Chondrocyte (in vitro differentiated cells): ENCODE data around the gene CCDC74A. TPM values are rescaled to one million over a fixed set of nuclear protein-coding genes. Genes with fewer than 3 reads are reported as not detected.
"Not testable (repeated sequence)": the region's sequence is repeated elsewhere in the genome, so short reads cannot be mapped to it uniquely, and the experiment has no call there.

Experiments used
- DNase-seq: peaks from one replicate; pipeline ENCODE4 v3.0.0; 2021; ENCODE audit warnings: mixed read lengths, low spot score
- H3K27ac Mint-ChIP-seq: one replicate; pipeline ENCODE4 v1.8.0; 2021; ENCODE audit warnings: mild to moderate bottlenecking, moderate library complexity, mixed read lengths; ENCODE audit not compliant: unreplicated experiment
- H3K27me3 Mint-ChIP-seq: 2 replicates; pipeline ENCODE4 v1.8.0; 2021; ENCODE audit warnings: low read depth, mixed read lengths
- H3K36me3 Mint-ChIP-seq: 2 replicates; pipeline ENCODE4 v1.8.0; 2021; ENCODE audit warnings: low read depth, mixed read lengths
- H3K4me1 Mint-ChIP-seq: 2 replicates; pipeline ENCODE4 v1.8.0; 2021; ENCODE audit warnings: low read depth, mild to moderate bottlenecking, mixed read lengths
- H3K4me3 Mint-ChIP-seq: one replicate; pipeline ENCODE4 v1.8.0; 2021; ENCODE audit warnings: mild to moderate bottlenecking, moderate library complexity, mixed read lengths; ENCODE audit not compliant: unreplicated experiment
- H3K9me3 Mint-ChIP-seq: 2 replicates; pipeline ENCODE4 v1.8.0; 2021; ENCODE audit warnings: low read depth, mixed read lengths
- total RNA-seq: library from RNA; stranded (reverse); gene quantifications from 3 replicates; pipeline ENCODE4 v1.2.1, GENCODE V29; 2021
- TF ChIP-seq, protein P1 (sequence below): fragments of 200-600 bp; sonication (generic); IDR thresholded peaks from 2 replicates; pipeline ENCODE4 v1.5.0; 2021; ENCODE audit warnings: antibody characterized with exemption, mild to moderate bottlenecking, moderate library complexity

CCDC74A gene
- total RNA-seq, 1 donor from 2014 or later = 2.4 TPM

DNA sequence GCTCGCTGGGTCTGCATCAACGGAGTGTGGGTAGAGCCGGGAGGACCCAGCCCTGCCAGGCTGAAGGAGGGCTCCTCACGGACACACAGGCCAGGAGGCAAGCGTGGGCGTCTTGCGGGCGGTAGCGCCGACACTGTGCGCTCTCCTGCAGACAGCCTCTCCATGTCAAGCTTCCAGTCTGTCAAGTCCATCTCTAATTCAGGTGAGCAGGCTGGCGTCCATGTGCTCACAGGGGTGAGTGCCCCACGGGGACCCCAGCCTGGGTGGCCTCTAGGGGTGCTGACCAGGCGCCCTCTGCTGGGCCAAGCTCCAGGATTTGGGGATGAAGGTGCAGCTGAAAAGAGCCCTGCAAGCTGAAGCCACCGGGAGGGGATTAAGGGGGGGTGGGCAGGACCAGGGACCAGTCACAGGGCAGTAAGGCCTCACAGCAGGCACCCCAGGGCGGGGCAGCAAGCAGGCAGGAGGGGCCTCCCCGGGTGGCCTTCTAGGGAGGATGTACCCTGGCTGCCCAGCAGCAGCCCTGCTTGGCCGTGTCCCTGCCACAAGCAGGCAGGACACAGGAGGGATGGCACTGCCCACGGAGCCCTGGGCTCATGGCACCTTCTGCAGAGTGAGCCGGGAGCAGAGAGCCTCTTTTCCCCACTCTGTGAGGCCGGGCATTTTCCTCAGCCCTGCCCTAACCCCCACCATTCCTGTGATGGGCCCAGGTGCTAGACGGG lies 3.1 kb downstream of the CCDC74A start:
- not testable (repeated sequence) for H3K4me1 Mint-ChIP-seq, H3K9me3 Mint-ChIP-seq

DNA sequence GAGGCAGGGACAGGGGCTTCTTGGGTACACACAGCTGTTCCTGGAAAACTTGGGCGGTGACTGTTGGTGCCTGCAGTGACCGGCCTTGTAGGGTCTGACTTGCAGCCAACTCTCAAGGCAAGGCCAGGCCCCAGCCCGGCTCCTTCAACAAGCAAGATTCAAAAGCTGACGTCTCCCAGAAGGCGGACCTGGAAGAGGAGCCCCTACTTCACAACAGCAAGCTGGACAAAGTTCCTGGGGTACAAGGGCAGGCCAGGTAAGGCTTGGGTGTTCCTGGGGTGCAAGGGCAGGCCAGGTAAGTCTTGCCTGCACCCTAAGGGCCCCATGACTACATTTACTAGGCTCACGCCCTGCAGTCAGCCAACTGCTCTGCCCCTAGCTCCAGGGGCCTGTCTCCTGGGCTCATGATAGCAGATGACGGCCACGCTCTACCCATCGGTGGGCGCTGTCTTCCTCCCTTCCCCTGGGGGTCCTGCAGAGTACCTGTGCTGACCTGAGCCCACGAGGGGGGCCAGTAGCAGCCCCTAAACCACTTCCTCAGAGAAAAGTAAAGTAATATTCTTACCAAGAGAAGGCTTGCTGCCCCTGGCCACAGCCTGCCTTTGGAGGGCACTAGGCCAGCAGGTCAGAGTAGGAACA lies 4.0 kb downstream of the CCDC74A start:
- H3K4me3 Mint-ChIP-seq, H3K36me3 Mint-ChIP-seq, H3K27me3 Mint-ChIP-seq, H3K4me1 Mint-ChIP-seq, H3K27ac Mint-ChIP-seq, H3K9me3 Mint-ChIP-seq: not testable (repeated sequence)
- peak; percentile 10 for DNase-seq

More for the DNA sequence above, 3.1 kb downstream of the CCDC74A start:
- DNase-seq = peak; percentile 75
- not testable (repeated sequence) for H3K36me3 Mint-ChIP-seq, H3K27ac Mint-ChIP-seq, H3K27me3 Mint-ChIP-seq, H3K4me3 Mint-ChIP-seq
- TF ChIP-seq, protein P1, sequence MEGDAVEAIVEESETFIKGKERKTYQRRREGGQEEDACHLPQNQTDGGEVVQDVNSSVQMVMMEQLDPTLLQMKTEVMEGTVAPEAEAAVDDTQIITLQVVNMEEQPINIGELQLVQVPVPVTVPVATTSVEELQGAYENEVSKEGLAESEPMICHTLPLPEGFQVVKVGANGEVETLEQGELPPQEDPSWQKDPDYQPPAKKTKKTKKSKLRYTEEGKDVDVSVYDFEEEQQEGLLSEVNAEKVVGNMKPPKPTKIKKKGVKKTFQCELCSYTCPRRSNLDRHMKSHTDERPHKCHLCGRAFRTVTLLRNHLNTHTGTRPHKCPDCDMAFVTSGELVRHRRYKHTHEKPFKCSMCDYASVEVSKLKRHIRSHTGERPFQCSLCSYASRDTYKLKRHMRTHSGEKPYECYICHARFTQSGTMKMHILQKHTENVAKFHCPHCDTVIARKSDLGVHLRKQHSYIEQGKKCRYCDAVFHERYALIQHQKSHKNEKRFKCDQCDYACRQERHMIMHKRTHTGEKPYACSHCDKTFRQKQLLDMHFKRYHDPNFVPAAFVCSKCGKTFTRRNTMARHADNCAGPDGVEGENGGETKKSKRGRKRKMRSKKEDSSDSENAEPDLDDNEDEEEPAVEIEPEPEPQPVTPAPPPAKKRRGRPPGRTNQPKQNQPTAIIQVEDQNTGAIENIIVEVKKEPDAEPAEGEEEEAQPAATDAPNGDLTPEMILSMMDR = peak; percentile 12

DNA sequence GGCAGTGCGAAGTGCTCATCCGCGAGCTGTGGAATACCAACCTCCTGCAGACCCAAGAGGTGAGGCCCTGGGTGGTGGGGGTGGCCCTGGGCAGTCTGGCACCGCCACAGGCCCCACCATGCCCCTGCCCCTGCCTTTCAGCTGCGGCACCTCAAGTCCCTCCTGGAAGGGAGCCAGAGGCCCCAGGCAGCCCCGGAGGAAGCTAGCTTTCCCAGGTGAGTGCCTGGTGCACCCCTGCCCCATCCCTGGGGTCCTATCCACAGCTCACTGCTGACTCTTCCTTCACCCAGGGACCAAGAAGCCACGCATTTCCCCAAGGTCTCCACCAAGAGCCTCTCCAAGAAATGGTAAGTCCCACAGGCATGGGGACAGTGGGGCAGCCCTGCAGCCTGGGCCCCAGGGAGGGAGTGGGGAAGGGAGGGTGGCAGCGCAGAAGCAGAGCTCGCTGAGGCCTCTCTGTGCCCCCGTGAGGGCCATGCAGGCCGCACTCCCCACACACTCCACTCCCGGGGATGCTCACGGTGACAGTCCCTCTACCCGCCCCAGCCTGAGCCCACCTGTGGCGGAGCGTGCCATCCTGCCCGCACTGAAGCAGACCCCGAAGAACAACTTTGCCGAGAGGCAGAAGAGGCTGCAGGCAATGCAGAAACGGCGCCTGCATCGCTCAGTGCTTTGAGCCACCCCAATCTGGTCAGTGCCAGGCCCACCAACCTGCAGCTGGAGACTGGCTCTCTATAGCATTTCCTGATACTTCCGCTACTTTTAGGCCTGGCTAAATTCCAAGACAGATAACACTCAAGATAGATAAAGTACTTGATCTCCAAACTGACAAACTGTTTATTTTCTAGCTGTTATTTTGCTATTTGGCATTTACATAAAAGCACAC lies 5.3 kb downstream of the CCDC74A start:
- not testable (repeated sequence) for H3K4me1 Mint-ChIP-seq, H3K4me3 Mint-ChIP-seq, H3K36me3 Mint-ChIP-seq, H3K27me3 Mint-ChIP-seq, H3K9me3 Mint-ChIP-seq, H3K27ac Mint-ChIP-seq
- DNase-seq = peak; percentile 89

DNA sequence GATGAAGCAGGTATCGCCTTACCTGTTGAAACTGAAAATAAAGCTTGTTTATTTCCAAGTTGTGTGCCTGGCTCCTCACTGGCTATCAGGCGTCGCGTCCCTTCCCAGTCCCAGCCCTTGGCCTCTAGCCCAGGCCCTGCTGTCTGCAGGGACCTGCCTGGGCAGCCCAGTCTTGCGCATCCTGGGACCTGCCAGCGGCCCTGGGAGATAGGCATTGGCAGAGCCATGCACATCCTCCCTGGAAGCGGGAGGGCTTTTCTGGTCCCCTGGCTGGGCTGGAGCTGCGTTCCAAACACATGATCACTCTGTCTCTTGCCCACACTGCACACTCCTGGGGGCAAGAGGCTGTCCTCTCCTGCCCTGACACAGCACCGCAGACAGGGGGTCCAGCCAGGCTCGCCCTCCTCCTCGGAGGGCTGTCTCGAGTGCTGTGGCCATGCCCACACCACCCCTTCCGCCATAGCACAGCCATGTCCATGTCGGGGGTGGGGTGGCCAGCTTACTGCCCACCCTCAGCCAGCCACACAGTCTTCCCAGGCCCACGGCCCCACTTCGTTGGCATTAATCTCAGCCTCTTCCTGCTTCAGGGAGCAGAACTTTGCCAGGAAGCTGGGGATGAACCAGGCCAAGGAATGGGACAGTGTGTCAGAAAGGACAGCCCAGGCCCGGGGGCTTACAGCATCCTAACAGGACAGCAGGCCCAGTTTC lies 6.1 kb downstream of the CCDC74A start:
- not testable (repeated sequence) for H3K4me3 Mint-ChIP-seq, H3K27ac Mint-ChIP-seq, H3K4me1 Mint-ChIP-seq, H3K9me3 Mint-ChIP-seq, H3K27me3 Mint-ChIP-seq, H3K36me3 Mint-ChIP-seq
- DNase-seq = peak; percentile 72

DNA sequence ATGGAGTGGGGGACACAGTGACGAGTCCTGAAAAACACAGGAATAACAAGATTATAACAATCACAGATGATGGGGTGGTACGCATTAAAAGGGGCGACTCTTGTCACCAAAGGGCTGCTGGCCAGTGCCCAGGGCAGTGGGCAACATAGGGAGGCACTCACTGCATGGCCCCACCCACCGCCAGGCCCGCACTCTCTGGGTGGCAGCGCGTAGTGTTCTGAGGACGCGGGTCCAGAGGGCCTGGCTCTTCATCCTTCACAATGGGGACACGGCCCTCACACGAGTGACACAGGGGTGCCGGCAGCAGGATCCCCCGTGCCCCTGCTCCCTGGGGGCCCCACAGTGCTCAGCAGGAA lies 6.6 kb downstream of the CCDC74A start:
- not testable (repeated sequence) for H3K27ac Mint-ChIP-seq, H3K9me3 Mint-ChIP-seq, H3K4me1 Mint-ChIP-seq, H3K4me3 Mint-ChIP-seq, H3K36me3 Mint-ChIP-seq, H3K27me3 Mint-ChIP-seq
- peak; percentile 12 for DNase-seq

DNA sequence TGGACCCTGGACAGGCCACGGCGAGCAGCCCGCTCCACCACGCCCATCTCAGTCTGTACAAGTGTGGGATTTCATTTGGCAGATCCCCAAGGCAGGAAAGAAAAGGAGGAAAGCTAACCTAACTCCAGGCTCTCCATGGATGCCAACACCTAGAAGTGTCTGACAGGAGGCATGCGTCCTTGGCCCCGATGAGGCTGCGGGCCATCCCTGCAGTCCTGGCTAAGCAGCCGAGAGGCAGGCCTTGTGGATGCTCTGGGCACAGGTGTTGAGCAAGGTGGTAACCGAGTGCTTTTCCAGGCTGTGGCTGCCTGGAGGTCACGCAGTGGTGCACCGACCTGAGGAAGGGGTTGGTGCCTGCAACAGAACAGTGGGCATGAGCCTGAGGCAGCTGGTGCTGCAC lies 7.3 kb downstream of the CCDC74A start:
- H3K27me3 Mint-ChIP-seq, H3K27ac Mint-ChIP-seq, H3K9me3 Mint-ChIP-seq, H3K36me3 Mint-ChIP-seq, H3K4me3 Mint-ChIP-seq, H3K4me1 Mint-ChIP-seq: not testable (repeated sequence)
- peak; percentile 17 for DNase-seq

DNA sequence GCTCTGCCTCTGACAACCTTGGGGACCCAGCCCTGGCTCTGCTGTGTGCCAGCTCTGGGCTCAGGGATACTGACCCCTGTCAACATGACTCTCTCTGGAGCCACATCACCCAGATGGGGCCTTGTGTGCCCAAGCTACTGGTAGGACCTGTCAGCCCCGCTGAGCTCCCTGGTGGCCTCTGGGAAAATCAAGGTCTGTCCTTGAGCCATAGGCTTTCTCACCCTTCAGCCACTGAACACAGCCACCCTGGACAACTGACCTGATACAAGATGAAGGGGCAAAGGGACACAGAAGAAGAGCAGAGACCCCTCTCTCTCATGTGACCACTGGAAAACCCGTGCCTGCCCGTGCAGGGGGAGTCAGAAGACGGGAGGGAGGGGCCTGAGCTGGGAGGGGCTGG lies 7.8 kb downstream of the CCDC74A start:
- DNase-seq = peak; percentile 74
- Mint-ChIP-seq H3K27me3 (peaks cover 4% of the 10 kb centered on the region), H3K4me3 (no peak overlapping the region), H3K27ac (no peak overlapping the region), H3K4me1 (no peaks in the 10 kb centered on the region), H3K9me3 (no peaks in the 10 kb centered on the region), H3K36me3 (no peaks in the 10 kb centered on the region)
- TF ChIP-seq, protein P1 = no peak

DNA sequence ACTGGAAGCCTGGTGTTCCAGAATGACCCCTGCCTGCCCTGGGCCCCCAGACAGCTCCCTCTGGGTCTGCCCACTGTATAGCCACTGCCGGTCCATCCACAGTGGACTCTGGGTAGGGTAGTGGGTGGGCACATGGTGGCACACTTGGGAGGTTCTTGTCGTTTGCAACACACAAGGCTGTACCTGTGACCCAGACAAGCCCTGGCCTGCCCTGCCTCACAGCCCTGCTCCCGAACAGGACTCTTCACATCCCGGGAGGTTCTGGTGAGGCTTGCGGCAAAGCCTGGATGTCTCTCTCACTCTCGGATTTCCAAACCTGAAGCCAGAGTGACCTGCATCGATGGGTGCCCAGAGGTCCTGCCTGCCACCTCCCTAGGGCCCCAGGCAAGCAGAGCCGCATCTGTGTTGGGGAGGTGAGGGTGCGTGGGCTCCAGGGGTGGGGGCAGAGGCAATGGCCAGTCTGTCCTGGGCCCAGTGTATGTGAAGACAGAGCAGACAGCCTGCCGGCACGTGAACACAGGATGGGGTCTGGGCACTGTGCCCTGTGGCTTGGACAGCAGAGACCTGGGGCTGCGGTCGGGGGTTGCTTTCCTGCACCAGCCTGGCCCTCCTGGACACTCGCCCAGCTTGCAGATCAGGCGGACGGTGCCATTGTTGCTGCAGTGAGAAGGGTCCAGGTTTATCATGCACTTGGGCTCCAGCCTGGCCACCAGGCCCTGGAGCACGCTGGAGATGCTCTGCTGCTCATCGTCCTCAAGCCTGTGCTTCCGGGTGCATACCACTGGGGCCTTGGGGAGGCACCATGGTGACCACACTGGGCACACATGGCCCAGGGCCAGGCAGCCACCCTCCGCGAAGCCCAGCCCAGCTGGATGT lies 8.5 kb downstream of the CCDC74A start:
- not testable (repeated sequence) for H3K36me3 Mint-ChIP-seq, H3K9me3 Mint-ChIP-seq, H3K27me3 Mint-ChIP-seq, H3K4me1 Mint-ChIP-seq, H3K4me3 Mint-ChIP-seq, H3K27ac Mint-ChIP-seq
- peak; percentile 57 for DNase-seq

DNA sequence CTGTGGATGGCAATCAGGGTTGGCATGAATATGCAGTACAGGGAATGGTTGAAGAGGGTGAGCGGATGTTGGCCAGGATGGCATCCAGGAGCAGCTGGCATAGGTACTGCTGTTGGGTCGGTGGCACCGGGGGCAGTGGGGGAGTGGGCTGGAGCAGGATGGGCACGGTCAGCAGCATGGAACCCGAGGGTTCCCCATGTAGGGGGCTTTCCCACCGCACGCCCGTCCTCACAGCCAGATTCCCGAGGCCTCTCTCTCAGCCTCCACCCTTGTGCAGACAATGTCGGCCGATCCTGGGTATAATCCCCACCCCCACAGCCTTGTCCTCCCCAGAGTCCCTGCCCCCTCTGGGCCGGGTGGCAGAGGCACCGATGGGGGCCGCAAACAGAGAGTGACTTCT lies 9.2 kb downstream of the CCDC74A start:
- H3K4me3 Mint-ChIP-seq, H3K4me1 Mint-ChIP-seq, H3K27me3 Mint-ChIP-seq, H3K36me3 Mint-ChIP-seq, H3K27ac Mint-ChIP-seq, H3K9me3 Mint-ChIP-seq: not testable (repeated sequence)
- DNase-seq = peak; percentile 75

DNA sequence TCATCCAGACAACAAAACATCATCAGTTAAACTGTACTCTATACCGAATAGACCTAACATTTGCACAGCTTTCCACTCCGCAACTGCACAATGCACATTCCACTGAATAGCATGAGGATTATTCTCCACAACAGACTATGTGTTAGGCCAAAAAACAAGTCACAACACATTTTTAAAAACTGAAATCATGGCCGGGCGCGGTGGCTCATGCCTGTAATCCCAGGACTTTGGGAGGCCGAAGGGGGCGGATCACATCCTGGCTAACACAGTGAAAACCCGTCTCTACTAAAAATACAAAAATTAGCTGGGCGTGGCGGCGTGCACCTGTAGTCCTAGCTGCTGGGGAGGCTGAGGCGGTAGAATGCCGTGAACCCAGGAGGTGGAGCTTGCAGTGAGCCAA lies 11.2 kb downstream of the CCDC74A start:
- not testable (repeated sequence) for H3K4me3 Mint-ChIP-seq, H3K27ac Mint-ChIP-seq, H3K36me3 Mint-ChIP-seq, H3K9me3 Mint-ChIP-seq, H3K4me1 Mint-ChIP-seq
- peaks cover 15% of the 10 kb centered on the region for H3K27me3 Mint-ChIP-seq
- peak; percentile 21 for DNase-seq
